ENCODE measurements around the gene MVB12B. TPM values are rescaled to one million over a fixed set of nuclear protein-coding genes. Genes with fewer than 3 reads are reported as not detected.

MVB12B gene
- total RNA-seq, 1 experiment from 2014 or later: 5.7 TPM

DNA sequence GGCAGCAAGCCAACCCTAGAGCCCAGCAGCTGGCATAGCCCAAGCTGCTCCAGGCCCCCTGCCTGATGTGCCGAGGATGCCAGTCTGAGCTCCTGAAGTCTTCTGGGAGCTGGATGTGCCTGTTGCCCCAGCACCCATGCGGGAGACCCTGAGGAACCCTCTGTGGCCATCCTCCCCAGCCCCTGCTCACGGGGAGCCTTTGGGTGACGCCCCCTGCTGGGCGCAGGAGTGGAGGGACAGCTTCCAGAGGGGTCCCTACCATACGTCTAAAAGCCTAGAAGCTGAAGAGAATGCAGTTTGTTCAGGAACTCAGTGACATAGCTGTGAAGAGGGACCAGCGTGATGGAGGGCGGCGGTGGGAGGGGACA is 33.1 kb upstream of the MVB12B start:
- H3K9me3 Mint-ChIP-seq: 0 out of 2 replicates have a peak, but pooled peaks cover 4% of the 10 kb centered on the region
- H3K4me3 Mint-ChIP-seq: no peak overlapping the region
- H3K4me1 Mint-ChIP-seq: 0 out of 2 replicates have a peak, but pooled peaks cover under 1% of the 10 kb centered on the region
- ATAC-seq (no peak), DNase-seq (ENCODE audit: low spot score) (peak; percentile 47)
- CTCF ChIA-PET: interaction anchor here (0.6 to 2.7 kb wide), 12 partner anchors 8 to 1577 kb away, joined by 3 to 13 read pairs (median 4); no protein-coding TSS in a partner anchor
- POLR2A ChIA-PET: interaction anchor here (0.6 kb wide), 1 partner anchor 184 kb away, joined by 3 read pairs; no protein-coding TSS in a partner anchor
- no peaks in the 10 kb centered on the region for H3K36me3 Mint-ChIP-seq
- H3K27ac Mint-ChIP-seq: no peak overlapping the region
- TF ChIP-seq ZNF423 (CRISPR knock-in tag; IDR thresholded peaks at IDR 0.05): peak; percentile 41; the same call in 1 of the 2 replicates
- TF ChIP-seq E2F4 (CRISPR knock-in tag; IDR thresholded peaks at IDR 0.05; ENCODE audit: borderline replicate concordance, low read depth): no peak
- TF ChIP-seq ZBTB43 (CRISPR knock-in tag; IDR thresholded peaks at IDR 0.05): no peak
- TF ChIP-seq, protein P1, sequence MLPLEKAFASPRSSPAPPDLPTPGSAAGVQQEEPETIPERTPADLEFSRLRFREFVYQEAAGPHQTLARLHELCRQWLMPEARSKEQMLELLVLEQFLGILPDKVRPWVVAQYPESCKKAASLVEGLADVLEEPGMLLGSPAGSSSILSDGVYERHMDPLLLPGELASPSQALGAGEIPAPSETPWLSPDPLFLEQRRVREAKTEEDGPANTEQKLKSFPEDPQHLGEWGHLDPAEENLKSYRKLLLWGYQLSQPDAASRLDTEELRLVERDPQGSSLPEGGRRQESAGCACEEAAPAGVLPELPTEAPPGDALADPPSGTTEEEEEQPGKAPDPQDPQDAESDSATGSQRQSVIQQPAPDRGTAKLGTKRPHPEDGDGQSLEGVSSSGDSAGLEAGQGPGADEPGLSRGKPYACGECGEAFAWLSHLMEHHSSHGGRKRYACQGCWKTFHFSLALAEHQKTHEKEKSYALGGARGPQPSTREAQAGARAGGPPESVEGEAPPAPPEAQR (CRISPR knock-in tag; IDR thresholded peaks at IDR 0.05): no peak
- no peak for TF ChIP-seq SP1 (CRISPR knock-in tag; conservative IDR thresholded peaks at IDR 0.05)
- no peaks in the 10 kb centered on the region for H3K27me3 Mint-ChIP-seq (ENCODE audit: low read depth)

DNA sequence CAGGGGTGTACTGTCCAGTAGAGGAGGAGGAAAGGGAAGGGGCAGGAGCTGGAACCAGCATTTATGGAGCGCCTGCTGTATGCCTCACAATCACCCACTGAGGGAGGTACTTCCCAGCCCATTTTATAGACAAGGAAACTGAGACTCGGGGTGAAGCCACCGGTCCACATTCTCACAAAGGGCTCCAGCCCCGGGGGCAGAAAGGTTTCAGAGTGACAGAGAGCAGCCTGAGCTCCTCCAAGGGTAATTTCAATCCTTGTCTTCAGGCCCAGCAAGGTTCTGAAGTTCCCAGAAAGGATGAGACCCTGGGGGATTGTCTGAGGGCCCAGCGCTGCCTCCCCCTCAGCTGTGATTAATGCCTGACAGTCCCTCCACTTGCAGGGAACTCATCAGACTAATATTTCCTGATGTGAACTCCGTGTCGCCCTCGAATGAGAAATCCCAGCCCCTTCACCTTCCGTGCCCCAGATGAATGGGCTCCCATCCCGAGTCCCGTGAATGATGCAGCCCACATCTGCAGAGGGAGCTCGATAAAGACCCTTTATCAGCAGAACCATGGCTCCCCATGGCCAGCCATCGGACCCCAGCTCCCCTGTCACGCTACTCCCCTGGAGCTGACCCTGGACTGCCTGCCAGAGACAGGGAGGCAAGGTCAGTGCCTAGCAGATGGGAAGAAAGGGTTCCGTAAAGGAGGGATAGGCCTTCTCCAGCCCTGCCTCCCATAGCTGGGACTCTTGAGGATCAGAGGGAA is 32.1 kb upstream of the MVB12B start:
- H3K4me3 Mint-ChIP-seq: no peak overlapping the region
- H3K4me1 Mint-ChIP-seq: no peaks in the 10 kb centered on the region
- H3K36me3 Mint-ChIP-seq: no peaks in the 10 kb centered on the region
- DNase-seq (ENCODE audit: low spot score) (no peak), ATAC-seq (no peak)
- TF ChIP-seq, protein P2, sequence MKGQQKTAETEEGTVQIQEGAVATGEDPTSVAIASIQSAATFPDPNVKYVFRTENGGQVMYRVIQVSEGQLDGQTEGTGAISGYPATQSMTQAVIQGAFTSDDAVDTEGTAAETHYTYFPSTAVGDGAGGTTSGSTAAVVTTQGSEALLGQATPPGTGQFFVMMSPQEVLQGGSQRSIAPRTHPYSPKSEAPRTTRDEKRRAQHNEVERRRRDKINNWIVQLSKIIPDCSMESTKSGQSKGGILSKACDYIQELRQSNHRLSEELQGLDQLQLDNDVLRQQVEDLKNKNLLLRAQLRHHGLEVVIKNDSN (CRISPR knock-in tag; IDR thresholded peaks at IDR 0.05): no peak
- TF ChIP-seq ZBTB21 (CRISPR knock-in tag; IDR thresholded peaks at IDR 0.05; ENCODE audit: borderline replicate concordance) (no peak), MYBL2 (CRISPR knock-in tag; IDR thresholded peaks at IDR 0.05) (no peak)
- ChIA-PET CTCF (interaction anchor here (1.3 to 2.7 kb wide), 6 partner anchors 9 to 263 kb away, joined by 3 to 13 read pairs (median 5); no protein-coding TSS in a partner anchor), POLR2A (interaction anchor here (0.6 kb wide), 1 partner anchor 1505 kb away, joined by 3 read pairs; no protein-coding TSS in a partner anchor)
- no peaks in the 10 kb centered on the region for H3K27me3 Mint-ChIP-seq (ENCODE audit: low read depth)
- 0 out of 2 replicates have a peak, but pooled peaks cover 4% of the 10 kb centered on the region for H3K9me3 Mint-ChIP-seq
- H3K27ac Mint-ChIP-seq: no peak overlapping the region

DNA sequence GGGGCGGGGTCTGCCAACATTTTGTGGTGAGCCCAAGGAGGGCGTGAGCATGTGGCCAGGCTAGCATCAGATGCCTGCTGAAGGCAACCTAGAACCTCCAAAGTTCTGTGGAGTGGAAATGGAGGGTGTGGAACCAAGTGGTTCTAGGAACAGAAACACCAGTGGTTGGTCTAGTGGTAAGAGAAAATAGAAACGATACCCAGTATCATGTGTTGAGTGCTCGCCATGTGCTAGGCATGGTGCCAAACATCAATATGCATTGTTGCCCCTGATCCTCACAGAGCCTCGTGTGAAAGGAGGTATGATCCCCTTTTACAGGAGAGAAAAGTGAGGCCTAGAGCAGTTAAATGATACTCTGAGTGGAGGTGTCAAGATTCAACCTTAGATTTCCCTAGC is 31.5 kb upstream of the MVB12B start:
- Mint-ChIP-seq H3K27ac (no peak overlapping the region), H3K4me3 (no peak overlapping the region), H3K9me3 (0 out of 2 replicates have a peak, but pooled peaks cover 4% of the 10 kb centered on the region), H3K36me3 (no peaks in the 10 kb centered on the region), H3K4me1 (no peaks in the 10 kb centered on the region), H3K27me3 (ENCODE audit: low read depth) (no peaks in the 10 kb centered on the region)
- ChIA-PET CTCF (interaction anchor here (2.7 kb wide), 1 partner anchor 103 kb away, joined by 13 read pairs; no protein-coding TSS in a partner anchor), POLR2A (interaction anchor here (0.6 kb wide), 1 partner anchor 1504 kb away, joined by 3 read pairs; no protein-coding TSS in a partner anchor)
- ATAC-seq (no peak), DNase-seq (ENCODE audit: low spot score) (no peak)
- TF ChIP-seq, protein P2 (CRISPR knock-in tag; IDR thresholded peaks at IDR 0.05): no peak
- TF ChIP-seq, protein P3, sequence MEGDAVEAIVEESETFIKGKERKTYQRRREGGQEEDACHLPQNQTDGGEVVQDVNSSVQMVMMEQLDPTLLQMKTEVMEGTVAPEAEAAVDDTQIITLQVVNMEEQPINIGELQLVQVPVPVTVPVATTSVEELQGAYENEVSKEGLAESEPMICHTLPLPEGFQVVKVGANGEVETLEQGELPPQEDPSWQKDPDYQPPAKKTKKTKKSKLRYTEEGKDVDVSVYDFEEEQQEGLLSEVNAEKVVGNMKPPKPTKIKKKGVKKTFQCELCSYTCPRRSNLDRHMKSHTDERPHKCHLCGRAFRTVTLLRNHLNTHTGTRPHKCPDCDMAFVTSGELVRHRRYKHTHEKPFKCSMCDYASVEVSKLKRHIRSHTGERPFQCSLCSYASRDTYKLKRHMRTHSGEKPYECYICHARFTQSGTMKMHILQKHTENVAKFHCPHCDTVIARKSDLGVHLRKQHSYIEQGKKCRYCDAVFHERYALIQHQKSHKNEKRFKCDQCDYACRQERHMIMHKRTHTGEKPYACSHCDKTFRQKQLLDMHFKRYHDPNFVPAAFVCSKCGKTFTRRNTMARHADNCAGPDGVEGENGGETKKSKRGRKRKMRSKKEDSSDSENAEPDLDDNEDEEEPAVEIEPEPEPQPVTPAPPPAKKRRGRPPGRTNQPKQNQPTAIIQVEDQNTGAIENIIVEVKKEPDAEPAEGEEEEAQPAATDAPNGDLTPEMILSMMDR (IDR thresholded peaks at IDR 0.05): no peak
- TF ChIP-seq, protein P4, sequence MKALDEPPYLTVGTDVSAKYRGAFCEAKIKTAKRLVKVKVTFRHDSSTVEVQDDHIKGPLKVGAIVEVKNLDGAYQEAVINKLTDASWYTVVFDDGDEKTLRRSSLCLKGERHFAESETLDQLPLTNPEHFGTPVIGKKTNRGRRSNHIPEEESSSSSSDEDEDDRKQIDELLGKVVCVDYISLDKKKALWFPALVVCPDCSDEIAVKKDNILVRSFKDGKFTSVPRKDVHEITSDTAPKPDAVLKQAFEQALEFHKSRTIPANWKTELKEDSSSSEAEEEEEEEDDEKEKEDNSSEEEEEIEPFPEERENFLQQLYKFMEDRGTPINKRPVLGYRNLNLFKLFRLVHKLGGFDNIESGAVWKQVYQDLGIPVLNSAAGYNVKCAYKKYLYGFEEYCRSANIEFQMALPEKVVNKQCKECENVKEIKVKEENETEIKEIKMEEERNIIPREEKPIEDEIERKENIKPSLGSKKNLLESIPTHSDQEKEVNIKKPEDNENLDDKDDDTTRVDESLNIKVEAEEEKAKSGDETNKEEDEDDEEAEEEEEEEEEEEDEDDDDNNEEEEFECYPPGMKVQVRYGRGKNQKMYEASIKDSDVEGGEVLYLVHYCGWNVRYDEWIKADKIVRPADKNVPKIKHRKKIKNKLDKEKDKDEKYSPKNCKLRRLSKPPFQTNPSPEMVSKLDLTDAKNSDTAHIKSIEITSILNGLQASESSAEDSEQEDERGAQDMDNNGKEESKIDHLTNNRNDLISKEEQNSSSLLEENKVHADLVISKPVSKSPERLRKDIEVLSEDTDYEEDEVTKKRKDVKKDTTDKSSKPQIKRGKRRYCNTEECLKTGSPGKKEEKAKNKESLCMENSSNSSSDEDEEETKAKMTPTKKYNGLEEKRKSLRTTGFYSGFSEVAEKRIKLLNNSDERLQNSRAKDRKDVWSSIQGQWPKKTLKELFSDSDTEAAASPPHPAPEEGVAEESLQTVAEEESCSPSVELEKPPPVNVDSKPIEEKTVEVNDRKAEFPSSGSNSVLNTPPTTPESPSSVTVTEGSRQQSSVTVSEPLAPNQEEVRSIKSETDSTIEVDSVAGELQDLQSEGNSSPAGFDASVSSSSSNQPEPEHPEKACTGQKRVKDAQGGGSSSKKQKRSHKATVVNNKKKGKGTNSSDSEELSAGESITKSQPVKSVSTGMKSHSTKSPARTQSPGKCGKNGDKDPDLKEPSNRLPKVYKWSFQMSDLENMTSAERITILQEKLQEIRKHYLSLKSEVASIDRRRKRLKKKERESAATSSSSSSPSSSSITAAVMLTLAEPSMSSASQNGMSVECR (CRISPR knock-in tag; IDR thresholded peaks at IDR 0.05; ENCODE audit: borderline replicate concordance): no peak
- TF ChIP-seq FOXJ3 (CRISPR knock-in tag; IDR thresholded peaks at IDR 0.05; ENCODE audit: borderline replicate concordance) (no peak), ZMAT4 (CRISPR knock-in tag; IDR thresholded peaks at IDR 0.05) (no peak), NFE2L1 (CRISPR knock-in tag; IDR thresholded peaks at IDR 0.05) (no peak), ZNF263 (CRISPR knock-in tag; IDR thresholded peaks at IDR 0.05; ENCODE audit: low read depth) (no peak), ESRRA (CRISPR knock-in tag; IDR thresholded peaks at IDR 0.05; ENCODE audit: borderline replicate concordance) (no peak), ZNF232 (CRISPR knock-in tag; IDR thresholded peaks at IDR 0.05) (no peak)

All from WTC11 (cell line).